DOHH2 (cell line): ENCODE data around the gene TBX4.

ENCODE experiments used
- EZH2phosphoT487 ChIP-seq: fragments of 200-600 bp; sonication (generic); IDR thresholded peaks from 2 replicates; pipeline ENCODE4 v1.6.1; 2017; ENCODE audit warnings: borderline replicate concordance, mild to moderate bottlenecking, antibody characterized with exemption, low read length, moderate library complexity, mixed read lengths
- TF ChIP-seq, protein P1 (sequence below): fragments of 200-600 bp; sonication (generic); IDR thresholded peaks from one replicate; pipeline ENCODE4 v1.5.1; 2014; ENCODE audit warnings: antibody characterized with exemption, mild to moderate bottlenecking, low read depth, low read length; ENCODE audit not compliant: poor library complexity, severe bottlenecking

DNA sequence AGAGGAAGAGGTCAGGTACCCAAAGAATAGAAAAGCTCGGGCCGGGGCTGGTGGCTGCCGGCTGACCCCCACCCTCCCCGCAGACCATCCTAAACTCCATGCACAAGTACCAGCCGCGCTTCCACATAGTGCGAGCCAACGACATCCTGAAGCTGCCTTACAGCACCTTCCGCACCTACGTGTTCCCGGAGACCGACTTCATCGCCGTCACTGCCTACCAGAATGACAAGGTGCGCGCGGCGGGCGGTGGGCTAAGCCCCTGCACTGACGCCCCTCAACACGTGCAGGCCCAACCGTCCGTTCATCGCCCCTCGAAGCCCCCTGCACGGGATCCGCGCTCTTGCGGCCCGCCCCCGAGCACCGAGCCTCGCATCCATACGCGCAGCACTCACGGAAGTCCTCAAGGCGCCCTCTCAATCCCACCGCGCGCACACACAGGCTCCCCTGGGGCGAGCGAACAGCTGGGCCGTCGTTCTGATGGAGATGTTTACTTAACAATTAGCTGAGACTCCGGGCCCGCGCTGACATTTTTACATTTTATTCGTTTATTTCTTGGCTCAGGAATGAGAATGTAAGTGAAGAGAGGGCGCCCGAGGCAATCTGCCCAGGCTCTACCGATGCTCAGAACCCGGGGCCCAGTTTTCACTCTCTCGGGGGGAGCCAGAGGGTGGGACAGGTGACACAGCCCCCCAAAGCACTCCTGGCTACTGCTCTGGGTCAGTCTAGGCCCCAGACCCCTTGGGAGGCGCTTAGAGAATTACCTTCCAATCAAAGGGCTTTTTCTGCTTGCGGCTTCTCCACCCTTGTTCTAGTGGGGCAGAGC, 49.0 kb upstream of the TBX4 start:
- TF ChIP-seq, protein P1, sequence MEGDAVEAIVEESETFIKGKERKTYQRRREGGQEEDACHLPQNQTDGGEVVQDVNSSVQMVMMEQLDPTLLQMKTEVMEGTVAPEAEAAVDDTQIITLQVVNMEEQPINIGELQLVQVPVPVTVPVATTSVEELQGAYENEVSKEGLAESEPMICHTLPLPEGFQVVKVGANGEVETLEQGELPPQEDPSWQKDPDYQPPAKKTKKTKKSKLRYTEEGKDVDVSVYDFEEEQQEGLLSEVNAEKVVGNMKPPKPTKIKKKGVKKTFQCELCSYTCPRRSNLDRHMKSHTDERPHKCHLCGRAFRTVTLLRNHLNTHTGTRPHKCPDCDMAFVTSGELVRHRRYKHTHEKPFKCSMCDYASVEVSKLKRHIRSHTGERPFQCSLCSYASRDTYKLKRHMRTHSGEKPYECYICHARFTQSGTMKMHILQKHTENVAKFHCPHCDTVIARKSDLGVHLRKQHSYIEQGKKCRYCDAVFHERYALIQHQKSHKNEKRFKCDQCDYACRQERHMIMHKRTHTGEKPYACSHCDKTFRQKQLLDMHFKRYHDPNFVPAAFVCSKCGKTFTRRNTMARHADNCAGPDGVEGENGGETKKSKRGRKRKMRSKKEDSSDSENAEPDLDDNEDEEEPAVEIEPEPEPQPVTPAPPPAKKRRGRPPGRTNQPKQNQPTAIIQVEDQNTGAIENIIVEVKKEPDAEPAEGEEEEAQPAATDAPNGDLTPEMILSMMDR = no peak
- TF ChIP-seq EZH2phosphoT487 = no peak
